Central memory CD8-positive, alpha-beta T cell (primary cell): Measurements from ENCODE around the gene CPNE6.

ENCODE experiments used
- ATAC-seq: fragments of 150-1000 bp; cut with Tn5 transposase; replicated peaks from 2 replicates; pipeline ENCODE4 v1.10.0; 2022; ENCODE audit warnings: mild to moderate bottlenecking, moderate FRiP score, moderate number of reproducible peaks; ENCODE audit not compliant: poor library complexity, severe bottlenecking; ENCODE audit errors: extremely low read depth
- DNase-seq, 2 donors: peaks; one replicate each; pipeline ENCODE4 v3.0.0; 2021; ENCODE audit warnings: low spot score in 2 of 2
- H3K27ac Mint-ChIP-seq: one replicate; pipeline ENCODE4 v1.8.0; 2022; ENCODE audit warnings: low read depth, mild to moderate bottlenecking, moderate library complexity, mixed read lengths
- H3K27me3 Mint-ChIP-seq: one replicate; pipeline ENCODE4 v1.8.0; 2022; ENCODE audit warnings: mixed read lengths
- H3K36me3 Mint-ChIP-seq: one replicate; pipeline ENCODE4 v1.8.0; 2022; ENCODE audit warnings: mild to moderate bottlenecking, moderate library complexity, mixed read lengths; ENCODE audit not compliant: insufficient read depth
- H3K4me1 Mint-ChIP-seq: one replicate; pipeline ENCODE4 v1.8.0; 2022; ENCODE audit warnings: mixed read lengths
- H3K4me3 Mint-ChIP-seq: one replicate; pipeline ENCODE4 v1.8.0; 2022; ENCODE audit warnings: mild to moderate bottlenecking, moderate library complexity, mixed read lengths
- H3K9me3 Mint-ChIP-seq: one replicate; pipeline ENCODE4 v1.8.0; 2022; ENCODE audit warnings: mixed read lengths

Gene CPNE6

DNA sequence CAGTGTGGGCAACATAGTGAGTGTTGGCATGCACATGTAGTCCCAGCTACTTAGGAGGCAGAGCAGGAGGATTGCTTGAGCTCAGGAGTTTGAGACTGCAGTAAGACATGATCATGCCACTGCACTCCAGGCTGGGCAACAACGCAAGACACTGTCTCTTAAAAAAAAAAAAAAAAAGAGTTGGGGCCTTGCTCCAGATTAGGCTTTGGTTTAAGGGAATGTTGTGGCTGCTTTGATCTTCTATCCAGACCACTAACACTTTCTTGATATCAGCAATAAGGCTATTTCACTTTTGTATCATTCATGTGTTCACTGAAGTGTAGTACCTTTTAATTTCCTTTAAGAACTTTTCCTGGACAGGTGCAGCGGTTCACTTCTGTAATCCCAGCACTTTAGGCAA lies 56.3 kb downstream of the CPNE6 start:
- DNase-seq, result no peak
- Mint-ChIP-seq H3K4me1 (peaks cover 11% of the 10 kb centered on the region), H3K9me3 (no peaks in the 10 kb centered on the region), H3K27ac (no peak overlapping the region), H3K4me3 (no peak overlapping the region), H3K36me3 (peaks cover 10% of the 10 kb centered on the region), H3K27me3 (no peaks in the 10 kb centered on the region)
- ATAC-seq, result no peak
